Measurements from ENCODE around the gene NPIPB6.

Gene NPIPB6

DNA sequence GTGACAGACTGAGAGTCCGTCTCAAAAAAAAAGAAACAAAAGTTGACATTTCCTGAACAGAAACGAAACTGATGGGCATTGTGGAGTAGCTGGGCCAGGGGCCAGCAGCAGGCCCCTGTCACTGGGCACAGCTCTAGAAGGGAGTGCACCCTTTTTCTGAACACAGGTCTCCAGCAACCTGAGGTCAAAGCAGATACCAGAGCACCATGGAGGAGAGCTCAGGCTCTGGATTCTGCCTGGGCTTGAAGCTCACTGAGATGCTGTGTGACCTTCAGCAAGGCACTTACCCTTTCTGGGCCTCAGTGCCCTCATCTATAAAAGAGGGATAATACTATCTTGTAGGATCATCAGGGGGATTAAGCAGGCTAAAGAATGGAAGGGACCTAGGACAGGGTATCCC is 66.0 kb downstream of the NPIPB6 start:
- no peak for DNase-seq

DNA sequence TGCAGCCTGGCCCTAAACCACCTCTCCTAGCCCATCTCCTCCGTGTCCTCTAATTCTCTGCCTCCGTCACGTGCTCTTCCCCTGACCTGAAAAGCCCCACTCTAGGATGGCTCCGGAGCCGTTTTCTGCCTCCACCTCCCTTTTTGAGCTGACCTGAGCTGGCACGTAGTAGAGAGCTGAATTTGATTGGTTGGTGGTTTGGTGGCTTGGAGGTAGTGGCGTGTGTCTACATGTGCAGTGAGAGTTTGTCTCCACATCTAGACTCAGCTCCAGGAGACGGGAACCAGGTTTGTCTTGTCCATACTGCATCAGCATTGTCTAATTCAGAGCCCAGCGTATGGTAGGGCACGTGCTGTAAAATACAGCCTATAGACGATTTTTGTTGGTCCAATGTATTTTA is 68.0 kb downstream of the NPIPB6 start:
- DNase-seq = no peak

DNA sequence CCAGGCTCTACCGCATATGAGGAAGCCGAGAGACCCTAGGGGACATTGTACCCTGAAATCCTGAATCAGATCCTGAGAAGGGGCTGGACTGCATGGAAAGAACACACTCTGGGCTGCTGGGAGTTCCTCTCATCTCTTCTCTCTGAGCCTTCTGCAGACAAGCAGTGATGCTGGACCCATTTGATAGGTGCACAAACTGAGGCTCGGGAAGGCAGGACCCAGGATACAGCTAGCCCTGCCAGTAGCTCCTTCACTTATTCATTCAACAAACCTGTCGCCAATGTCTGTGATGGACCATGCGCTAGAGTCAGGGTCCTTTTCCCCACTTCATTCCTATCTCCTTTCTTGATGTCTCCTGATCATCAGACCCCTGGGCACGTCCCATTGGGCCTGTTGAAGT is 69.1 kb downstream of the NPIPB6 start:
- no peak for DNase-seq

DNA sequence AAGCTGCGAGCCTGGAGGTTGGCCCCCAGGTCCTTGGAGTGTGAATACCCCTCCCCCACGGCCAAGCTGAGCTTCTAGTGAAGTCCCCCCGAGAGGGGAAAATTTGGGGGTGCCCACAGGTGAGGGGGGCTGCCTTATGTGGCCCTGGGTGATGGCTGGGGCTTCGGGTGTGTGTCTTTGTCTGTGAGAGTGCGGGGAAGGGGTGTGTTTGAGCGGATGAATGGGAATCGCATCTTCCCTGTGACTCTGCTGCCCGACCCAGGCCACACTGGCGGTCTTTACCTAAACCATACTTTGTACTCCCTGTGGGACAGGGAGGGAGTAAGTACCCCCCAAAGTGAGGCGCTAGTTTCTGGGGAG is 69.7 kb downstream of the NPIPB6 start:
- DNase-seq = no peak

DNA sequence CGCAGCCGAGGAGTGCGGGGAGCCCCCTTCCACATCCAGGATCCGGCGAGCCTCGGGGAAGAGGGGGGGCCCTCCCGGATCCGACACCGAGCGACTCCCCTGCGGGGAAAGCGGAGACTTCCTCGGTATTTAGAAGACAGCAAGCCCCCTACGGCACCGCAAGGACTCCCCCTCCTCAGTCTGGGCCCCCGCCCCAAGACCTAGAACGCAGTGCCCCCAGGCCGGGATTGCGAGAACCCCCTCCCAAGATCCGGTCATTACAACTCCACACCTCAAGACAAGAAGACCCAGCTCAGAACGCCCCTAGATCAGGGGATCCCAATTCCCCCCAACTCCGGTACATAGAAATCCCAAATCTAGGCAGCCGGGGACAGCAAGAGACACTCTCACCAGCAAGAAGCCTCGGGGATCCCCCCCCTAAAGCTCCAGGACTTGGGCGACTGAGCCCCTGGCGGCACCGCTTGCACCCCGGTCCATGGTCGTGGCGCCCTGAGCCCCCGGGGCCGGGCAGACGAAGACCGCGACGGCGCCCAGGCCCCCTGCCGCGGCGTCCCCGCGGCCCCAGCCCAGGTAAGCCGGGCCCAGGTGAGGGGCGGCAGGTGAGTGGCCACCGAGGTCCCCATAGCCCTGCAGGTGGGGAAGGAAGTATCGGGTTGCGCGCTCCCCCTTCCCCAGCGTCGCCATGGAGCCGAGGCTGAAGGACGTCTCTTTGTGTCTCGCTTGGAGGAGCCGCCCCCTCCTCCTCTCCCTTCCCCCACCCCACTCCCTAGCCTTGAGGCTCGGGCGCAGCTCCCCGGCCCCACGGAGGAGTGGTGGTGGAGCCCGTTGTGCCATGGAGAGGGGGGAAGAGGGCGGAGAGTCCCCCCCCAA is 70.3 kb downstream of the NPIPB6 start:
- DNase-seq = no peak

Measured in MV-4-11 (cell line).